CD14-positive monocyte (primary cell): ENCODE results near the gene SPATA46. TPM values are rescaled to one million over a fixed set of nuclear protein-coding genes. Genes with fewer than 3 reads are reported as not detected.
A peak's percentile ranks its signal among the peaks of the same experiment; 100 is the strongest.

Experiments used
- DNase-seq, 3 donors: peaks; one replicate each; pipeline ENCODE4 v3.0.0-alpha.2; 2011 to 2022
- H2AFZ ChIP-seq: 2 replicates; pipeline ENCODE4 v1.6.0; 2012; ENCODE audit warnings: mild to moderate bottlenecking, low read depth, low read length, inconsistent platforms; ENCODE audit not compliant: insufficient read depth, poor library complexity, severe bottlenecking
- H3K27ac ChIP-seq, 2 donors: 1 replicate in 1 of 2; 2 replicates in 1 of 2; pipeline ENCODE4 v1.5.1; 2012 to 2013; ENCODE audit warnings: low read length in 2 of 2, control low read depth in 1 of 2, inconsistent platforms in 1 of 2, low read depth in 1 of 2, mild to moderate bottlenecking in 1 of 2
- H3K27me3 ChIP-seq, 2 donors: one replicate each; pipeline versions ENCODE4 v1.6.0 to v1.6.1; 2011 to 2013; ENCODE audit warnings: low read length in 2 of 2; ENCODE audit not compliant: control insufficient read depth in 2 of 2, insufficient read depth in 2 of 2
- H3K36me3 ChIP-seq, 2 donors: replicated peaks in 1 of 2; 1 replicate in 1 of 2; 2 replicates in 1 of 2; pipeline versions ENCODE4 v1.5.1 to v1.6.1; 2012 to 2013; ENCODE audit warnings: low read length in 2 of 2, control low read depth in 1 of 2, inconsistent platforms in 1 of 2, mild to moderate bottlenecking in 1 of 2; ENCODE audit not compliant: insufficient read depth in 2 of 2, control insufficient read depth in 1 of 2
- H3K4me1 ChIP-seq, 2 donors: 1 replicate in 1 of 2; 2 replicates in 1 of 2; pipeline versions ENCODE4 v1.5.1 to v1.6.1; 2012 to 2013; ENCODE audit warnings: low read length in 2 of 2, control low read depth in 1 of 2, inconsistent platforms in 1 of 2, mild to moderate bottlenecking in 1 of 2, moderate library complexity in 1 of 2; ENCODE audit not compliant: insufficient read depth in 2 of 2, control insufficient read depth in 1 of 2
- H3K4me2 ChIP-seq: replicated peaks from 2 replicates; pipeline ENCODE3; 2012; ENCODE audit warnings: low read length, moderate library complexity, mild to moderate bottlenecking; ENCODE audit not compliant: poor library complexity, severe bottlenecking; ENCODE audit errors: extremely low read depth
- H3K4me3 ChIP-seq, 3 experiments: fragments of 200-600 bp in 1 of 3; sonication (generic) in 1 of 3; replicated peaks in 1 of 3; 1 replicate in 2 of 3; 2 replicates in 1 of 3; pipeline ENCODE4 v1.5.1; 2011 to 2013; ENCODE audit warnings: low read length in 3 of 3, mild to moderate bottlenecking in 3 of 3, control low read depth in 2 of 3, low read depth in 2 of 3, inconsistent platforms in 1 of 3, moderate library complexity in 1 of 3
- H3K79me2 ChIP-seq: 2 replicates; pipeline ENCODE4 v1.6.0; 2012; ENCODE audit warnings: mild to moderate bottlenecking, control low read depth, inconsistent platforms, low read length, moderate library complexity; ENCODE audit not compliant: insufficient read depth
- H3K9ac ChIP-seq: 2 replicates; pipeline ENCODE4 v1.6.0; 2017; ENCODE audit warnings: low read length, mild to moderate bottlenecking; ENCODE audit not compliant: insufficient read depth, poor library complexity, severe bottlenecking
- H3K9me3 ChIP-seq, 2 donors: replicated peaks in 1 of 2; 1 replicate in 1 of 2; 2 replicates in 1 of 2; pipeline versions ENCODE4 v1.5.1 to v1.6.1; 2012 to 2013; ENCODE audit warnings: low read length in 2 of 2, control low read depth in 1 of 2; ENCODE audit not compliant: control insufficient read depth in 1 of 2, insufficient read depth in 1 of 2
- H4K20me1 ChIP-seq: 2 replicates; pipeline ENCODE4 v1.6.0; 2012; ENCODE audit warnings: mild to moderate bottlenecking, low read length, control low read depth, moderate library complexity; ENCODE audit not compliant: insufficient read depth
- H3K27ac Mint-ChIP-seq, 7 donors: one replicate each; pipeline ENCODE4 v1.8.0; 2020; ENCODE audit warnings: mild to moderate bottlenecking in 7 of 7, mixed read lengths in 7 of 7, moderate library complexity in 6 of 7, inconsistent platforms in 2 of 7
- H3K27me3 Mint-ChIP-seq, 3 donors: one replicate each; pipeline ENCODE4 v1.8.0; 2021 to 2022; ENCODE audit warnings: low read depth in 3 of 3, mild to moderate bottlenecking in 3 of 3, mixed read lengths in 3 of 3, moderate library complexity in 3 of 3, inconsistent platforms in 1 of 3
- H3K36me3 Mint-ChIP-seq, 2 donors: one replicate each; pipeline ENCODE4 v1.8.0; 2020; ENCODE audit warnings: mixed read lengths in 2 of 2, inconsistent platforms in 1 of 2, mild to moderate bottlenecking in 1 of 2
- H3K4me1 Mint-ChIP-seq: one replicate; pipeline ENCODE4 v1.8.0; 2020; ENCODE audit warnings: mild to moderate bottlenecking, mixed read lengths
- H3K4me3 Mint-ChIP-seq, 2 donors: one replicate each; pipeline ENCODE4 v1.8.0; 2020; ENCODE audit warnings: mild to moderate bottlenecking in 2 of 2, mixed read lengths in 2 of 2, moderate library complexity in 1 of 2
- H3K9me3 Mint-ChIP-seq, 7 donors: one replicate each; pipeline ENCODE4 v1.8.0; 2020 to 2022; ENCODE audit warnings: mixed read lengths in 7 of 7, mild to moderate bottlenecking in 6 of 7, moderate library complexity in 6 of 7, inconsistent platforms in 2 of 7
- WGBS: methylation state at CpG from one replicate; pipeline ENCODE4 v1.1.5; 2013; ENCODE audit warnings: missing lambda C conversion rate; ENCODE audit not compliant: insufficient coverage; 5-methylcytosine and 5-hydroxymethylcytosine counted together
- intact Hi-C, 2 donors: fragments of 100-400 bp; cut with micrococcal nuclease; formaldehyde crosslinking; loops; one replicate each; pipeline versions ENCODE4 v1.15.0 to v1.15.1; 2023
- polyA plus RNA-seq, 3 donors: library from polyadenylated mRNA; depleted of rRNA in 1 of 3; unstranded in 2 of 3; stranded (reverse) in 1 of 3; fragments of 300-500 nt in 2 of 3; fragments of >200 nt in 1 of 3; fragmentation: Illumina TruSeq in 2 of 3; gene quantifications; 1 replicate in 2 of 3; 2 replicates in 1 of 3; pipeline ENCODE4 v1.2.3, GENCODE V29; 2012 to 2021
- TF ChIP-seq, protein P1 (sequence below): fragments of 200-600 bp; IDR thresholded peaks from one replicate; pipeline ENCODE4 v1.8.0; 2022; ENCODE audit warnings: antibody characterized with exemption, mild to moderate bottlenecking

The SPATA46 gene
- polyA plus RNA-seq, 3 donors = not detected

DNA sequence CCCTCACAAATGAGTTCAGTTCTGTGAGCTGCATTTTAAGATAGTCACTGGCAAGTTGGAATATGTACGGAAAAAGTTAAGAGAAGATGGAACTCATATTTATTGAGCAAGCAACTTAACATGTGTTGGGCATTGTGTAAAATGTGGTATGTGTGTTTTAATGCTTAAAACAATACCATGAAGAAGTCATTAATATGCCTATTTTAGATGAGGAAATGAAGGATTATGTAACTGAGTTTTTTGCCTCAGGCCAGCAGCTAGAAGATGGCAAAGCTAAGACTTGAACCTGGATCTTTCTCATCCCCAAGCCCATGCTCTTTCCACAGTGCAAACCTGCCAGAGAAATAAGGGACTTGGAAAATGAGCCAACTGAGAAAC lies 48.9 kb downstream of the SPATA46 start:
- Histone ChIP-seq H4K20me1 (no peaks in the 10 kb centered on the region), H3K9me3 (no peaks in the 10 kb centered on the region), H3K27me3 (no peaks in the 10 kb centered on the region), H2AFZ (no peak overlapping the region), H3K36me3 (no peaks in the 10 kb centered on the region), H3K9ac (peak overlapping the region; percentile 17), H3K4me3 (peak overlapping the region in 1 of 3 experiments; percentile 47), H3K4me2 (peak overlapping the region; percentile 52), H3K4me1 (peaks cover 50 to 53% of the 10 kb centered on the region in 2 donors), H3K79me2 (no peaks in the 10 kb centered on the region), H3K27ac (peak overlapping the region; percentile 73 to 90)
- Mint-ChIP-seq H3K4me3 (peak overlapping the region in 1 of 2 donors; percentile 77), H3K36me3 (peaks cover 0 to 3% of the 10 kb centered on the region in 2 donors), H3K9me3 (peaks cover 0 to 3% (median 0%) of the 10 kb centered on the region in 7 donors), H3K27me3 (peaks cover 0 to 4% (median 2%) of the 10 kb centered on the region in 3 donors), H3K27ac (peak overlapping the region; percentile 93 to 97 (median 96)), H3K4me1 (peaks cover 60% of the 10 kb centered on the region)
- TF ChIP-seq, protein P1, sequence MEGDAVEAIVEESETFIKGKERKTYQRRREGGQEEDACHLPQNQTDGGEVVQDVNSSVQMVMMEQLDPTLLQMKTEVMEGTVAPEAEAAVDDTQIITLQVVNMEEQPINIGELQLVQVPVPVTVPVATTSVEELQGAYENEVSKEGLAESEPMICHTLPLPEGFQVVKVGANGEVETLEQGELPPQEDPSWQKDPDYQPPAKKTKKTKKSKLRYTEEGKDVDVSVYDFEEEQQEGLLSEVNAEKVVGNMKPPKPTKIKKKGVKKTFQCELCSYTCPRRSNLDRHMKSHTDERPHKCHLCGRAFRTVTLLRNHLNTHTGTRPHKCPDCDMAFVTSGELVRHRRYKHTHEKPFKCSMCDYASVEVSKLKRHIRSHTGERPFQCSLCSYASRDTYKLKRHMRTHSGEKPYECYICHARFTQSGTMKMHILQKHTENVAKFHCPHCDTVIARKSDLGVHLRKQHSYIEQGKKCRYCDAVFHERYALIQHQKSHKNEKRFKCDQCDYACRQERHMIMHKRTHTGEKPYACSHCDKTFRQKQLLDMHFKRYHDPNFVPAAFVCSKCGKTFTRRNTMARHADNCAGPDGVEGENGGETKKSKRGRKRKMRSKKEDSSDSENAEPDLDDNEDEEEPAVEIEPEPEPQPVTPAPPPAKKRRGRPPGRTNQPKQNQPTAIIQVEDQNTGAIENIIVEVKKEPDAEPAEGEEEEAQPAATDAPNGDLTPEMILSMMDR = no peak
- no CpG with 5 or more reads among the region's 1 CpG for WGBS
- DNase-seq = peak; percentile 58 to 80 (median 67)
- intact Hi-C loops = no loop called here

DNA sequence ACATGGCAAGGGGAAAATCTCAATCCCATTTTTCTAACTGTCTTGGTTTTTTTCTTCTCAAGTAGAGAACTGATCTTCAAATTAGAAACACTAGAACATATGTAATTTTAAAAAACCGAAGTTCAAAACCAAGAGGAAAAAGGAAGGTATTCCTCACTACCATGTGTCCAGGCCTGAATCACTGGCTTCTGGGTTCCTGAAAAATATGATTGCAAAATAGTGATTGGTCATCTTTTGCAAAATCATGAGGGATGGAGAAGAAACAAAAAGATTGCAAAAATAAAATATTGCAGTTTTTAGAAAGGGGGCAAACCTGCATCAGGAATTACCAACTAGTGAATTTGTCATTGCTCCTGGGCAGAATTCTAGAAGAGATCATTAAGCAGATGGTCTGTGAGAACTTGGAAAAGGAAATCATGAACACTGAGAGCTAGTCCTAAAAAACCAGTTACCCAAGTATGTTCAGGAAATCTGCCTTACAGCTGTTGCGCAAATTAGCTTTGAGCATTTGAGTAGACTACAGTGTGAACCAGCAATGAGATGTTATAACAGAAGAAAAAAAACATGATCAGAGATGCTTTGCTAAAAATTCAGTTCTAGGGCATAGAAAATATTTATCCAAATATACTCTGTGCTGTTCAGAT lies 49.4 kb downstream of the SPATA46 start:
- no peaks in the 10 kb centered on the region for H3K79me2 ChIP-seq
- Mint-ChIP-seq H3K27ac (peak overlapping the region; percentile 93 to 97 (median 96)), H3K27me3 (peaks cover 0 to 4% (median 2%) of the 10 kb centered on the region in 3 donors), H3K4me3 (peak overlapping the region in 1 of 2 donors; percentile 77), H3K9me3 (peaks cover 0 to 3% (median 0%) of the 10 kb centered on the region in 7 donors), H3K36me3 (peaks cover 0 to 3% of the 10 kb centered on the region in 2 donors), H3K4me1 (peaks cover 60% of the 10 kb centered on the region)
- intact Hi-C loops = no loop called here
- H3K36me3 ChIP-seq = no peaks in the 10 kb centered on the region
- DNase-seq = peak; percentile 78 to 89 (median 87)
- peak overlapping the region; percentile 52 for H3K4me2 ChIP-seq
- TF ChIP-seq, protein P1 = no peak
- WGBS = no CpG with 5 or more reads among the region's 2 CpGs
- peaks cover 50 to 53% of the 10 kb centered on the region in 2 donors for H3K4me1 ChIP-seq
- H4K20me1 ChIP-seq = no peaks in the 10 kb centered on the region
- no peak overlapping the region for H2AFZ ChIP-seq
- peak overlapping the region; percentile 73 to 90 for H3K27ac ChIP-seq
- H3K9ac ChIP-seq = peak overlapping the region; percentile 17
- no peaks in the 10 kb centered on the region for H3K27me3 ChIP-seq
- peak overlapping the region in 1 of 3 experiments; percentile 47 for H3K4me3 ChIP-seq
- H3K9me3 ChIP-seq = no peaks in the 10 kb centered on the region
